RWPE2 (cell line): ENCODE data around the gene PFDN5.

Experiments used
- ATAC-seq: fragments of 200-7000 bp; cut with Tn5 transposase; 3 replicates; pipeline ENCODE4 v1.9.1; 2021; ENCODE audit warnings: low read depth
- DNase-seq: peaks from one replicate; pipeline ENCODE4 v3.0.0-alpha.2; 2020; ENCODE audit warnings: low spot score
- H3K27ac ChIP-seq: fragments of 450-650 bp; 2 replicates; pipeline ENCODE4 v1.5.1; 2017; ENCODE audit warnings: mild to moderate bottlenecking; ENCODE audit not compliant: poor library complexity, severe bottlenecking
- H3K27me3 ChIP-seq: fragments of 250-450 bp; sonication (Bioruptor Pico); 2 replicates; pipeline ENCODE4 v1.5.1; 2021; ENCODE audit warnings: mild to moderate bottlenecking, moderate library complexity; ENCODE audit not compliant: insufficient read depth, poor library complexity, severe bottlenecking
- H3K36me3 ChIP-seq: fragments of 250-450 bp; sonication (Bioruptor Pico); 2 replicates; pipeline ENCODE4 v1.5.1; 2020; ENCODE audit warnings: low read depth, mild to moderate bottlenecking, moderate library complexity
- H3K4me1 ChIP-seq: fragments of 250-450 bp; sonication (Bioruptor Pico); 2 replicates; pipeline ENCODE4 v1.5.1; 2021; ENCODE audit warnings: mild to moderate bottlenecking, moderate library complexity; ENCODE audit not compliant: insufficient read depth, poor library complexity, severe bottlenecking
- H3K4me3 ChIP-seq: fragments of 250-450 bp; sonication (Bioruptor Pico); 2 replicates; pipeline ENCODE4 v1.5.1; 2021; ENCODE audit warnings: mild to moderate bottlenecking, moderate library complexity; ENCODE audit not compliant: severe bottlenecking
- H3K9me3 ChIP-seq: fragments of 250-450 bp; sonication (Bioruptor Pico); 2 replicates; pipeline ENCODE4 v1.5.1; 2021; ENCODE audit warnings: mild to moderate bottlenecking, moderate library complexity; ENCODE audit not compliant: severe bottlenecking
- TF ChIP-seq, protein P1 (sequence below): fragments of 450-650 bp; IDR thresholded peaks from one replicate; pipeline ENCODE4 v1.5.1; 2017; ENCODE audit warnings: mild to moderate bottlenecking, moderate library complexity; ENCODE audit not compliant: poor library complexity, severe bottlenecking

The PFDN5 gene

DNA sequence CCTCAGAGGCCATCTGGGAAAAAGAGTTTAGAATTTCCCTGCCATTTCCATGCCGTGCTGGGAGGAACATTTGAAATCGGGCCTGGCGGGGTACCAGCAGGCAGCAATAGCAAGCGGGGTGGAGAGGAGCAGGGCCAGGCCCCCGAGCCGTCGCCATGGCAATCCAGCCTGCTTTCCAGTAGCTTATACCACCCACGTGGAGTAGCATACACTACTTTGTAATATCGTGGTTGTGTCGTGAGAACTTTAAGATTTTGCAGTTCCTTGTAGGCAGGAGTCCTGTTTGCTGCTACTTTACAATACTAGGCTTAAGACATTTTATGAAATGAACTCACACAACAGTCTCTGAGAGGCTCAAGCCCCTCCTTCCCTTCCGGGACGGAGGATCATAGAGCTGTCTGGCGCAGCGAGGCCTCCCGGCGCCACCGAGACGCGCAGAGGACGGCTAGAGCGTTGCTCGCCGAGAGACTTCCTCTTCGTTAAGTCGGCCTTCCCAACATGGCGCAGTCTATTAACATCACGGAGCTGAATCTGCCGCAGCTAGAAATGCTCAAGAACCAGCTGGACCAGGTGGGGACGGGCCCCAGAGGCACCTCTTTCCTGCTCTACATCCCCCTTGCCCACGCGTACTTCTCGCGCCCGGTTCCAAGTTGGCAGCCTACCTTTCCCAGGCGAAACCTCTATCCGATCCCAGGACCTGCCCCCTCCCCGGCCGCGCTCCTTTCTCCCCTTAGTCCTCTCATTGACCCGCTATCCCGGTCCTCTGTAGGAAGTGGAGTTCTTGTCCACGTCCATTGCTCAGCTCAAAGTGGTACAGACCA lies at the start of gene PFDN5:
PFDN5 (plus strand) TSS at position 473 of the 821 bp plus-strand sequence; CDS start at position 499, 26 bp downstream.
- H3K9me3 ChIP-seq, result no peaks in the 10 kb centered on the region
- H3K4me3 ChIP-seq, result peak within 1 kb of the TSS; percentile 55
- H3K27ac ChIP-seq, result peak within 1 kb of the TSS; percentile 42
- peak; percentile 81 for DNase-seq
- TF ChIP-seq, protein P1, sequence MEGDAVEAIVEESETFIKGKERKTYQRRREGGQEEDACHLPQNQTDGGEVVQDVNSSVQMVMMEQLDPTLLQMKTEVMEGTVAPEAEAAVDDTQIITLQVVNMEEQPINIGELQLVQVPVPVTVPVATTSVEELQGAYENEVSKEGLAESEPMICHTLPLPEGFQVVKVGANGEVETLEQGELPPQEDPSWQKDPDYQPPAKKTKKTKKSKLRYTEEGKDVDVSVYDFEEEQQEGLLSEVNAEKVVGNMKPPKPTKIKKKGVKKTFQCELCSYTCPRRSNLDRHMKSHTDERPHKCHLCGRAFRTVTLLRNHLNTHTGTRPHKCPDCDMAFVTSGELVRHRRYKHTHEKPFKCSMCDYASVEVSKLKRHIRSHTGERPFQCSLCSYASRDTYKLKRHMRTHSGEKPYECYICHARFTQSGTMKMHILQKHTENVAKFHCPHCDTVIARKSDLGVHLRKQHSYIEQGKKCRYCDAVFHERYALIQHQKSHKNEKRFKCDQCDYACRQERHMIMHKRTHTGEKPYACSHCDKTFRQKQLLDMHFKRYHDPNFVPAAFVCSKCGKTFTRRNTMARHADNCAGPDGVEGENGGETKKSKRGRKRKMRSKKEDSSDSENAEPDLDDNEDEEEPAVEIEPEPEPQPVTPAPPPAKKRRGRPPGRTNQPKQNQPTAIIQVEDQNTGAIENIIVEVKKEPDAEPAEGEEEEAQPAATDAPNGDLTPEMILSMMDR, result no peak
- ATAC-seq, result peak; percentile 90
- no peaks in the 10 kb centered on the region for H3K27me3 ChIP-seq
- peaks cover 45% of the 10 kb centered on the region for H3K36me3 ChIP-seq
- peaks cover 8% of the 10 kb centered on the region for H3K4me1 ChIP-seq

DNA sequence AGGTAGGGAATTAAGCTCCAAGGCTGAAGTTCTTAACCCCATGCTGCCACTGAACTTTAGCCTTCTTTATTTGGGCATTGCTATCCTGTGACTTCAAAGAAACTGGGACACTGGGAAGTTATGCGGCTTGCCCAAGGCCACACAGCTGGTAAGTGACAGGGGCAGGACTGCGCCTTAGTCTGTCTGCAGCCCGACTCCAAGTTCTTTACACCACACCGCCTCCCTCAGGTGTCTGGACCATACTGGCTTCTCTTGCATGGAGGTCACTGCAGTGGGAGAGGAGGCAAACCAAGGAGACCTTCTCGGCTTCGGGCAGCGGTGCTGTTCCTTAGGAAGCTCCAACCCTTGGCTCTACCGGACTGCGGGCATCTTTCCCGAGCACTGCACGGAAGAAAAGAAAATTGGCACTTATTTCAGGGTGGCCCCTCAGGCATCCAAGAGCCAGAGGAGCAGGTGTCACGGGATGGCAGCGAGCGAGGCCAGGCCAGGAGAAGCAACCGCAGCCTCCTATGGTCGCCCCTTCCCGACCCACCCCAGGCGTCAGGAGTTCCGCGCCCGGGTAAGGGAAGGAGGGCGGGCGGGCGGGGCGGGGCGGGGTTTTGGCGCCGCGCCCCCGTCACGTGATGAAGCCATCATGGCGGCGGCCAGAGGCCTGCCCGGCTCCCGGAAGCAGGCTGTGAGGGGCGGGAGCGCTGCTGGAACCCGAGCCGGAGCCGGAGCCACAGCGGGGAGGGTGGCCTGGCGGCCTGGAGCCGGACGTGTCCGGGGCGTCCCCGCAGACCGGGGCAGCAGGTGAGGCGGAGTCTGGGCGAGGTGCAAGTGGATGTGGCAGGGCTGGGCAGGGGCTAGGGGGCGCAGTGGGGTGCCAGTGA lies 43.6 kb upstream of the PFDN5 start:
- ATAC-seq, result peak; percentile 77
- DNase-seq, result no peak
- H3K27ac ChIP-seq, result peak overlapping the region; percentile 53
- TF ChIP-seq, protein P1, result peak; percentile 46
- peak overlapping the region; percentile 77 for H3K4me3 ChIP-seq
- no peaks in the 10 kb centered on the region for H3K27me3 ChIP-seq
- H3K4me1 ChIP-seq, result peaks cover 6% of the 10 kb centered on the region
- no peaks in the 10 kb centered on the region for H3K9me3 ChIP-seq
- no peaks in the 10 kb centered on the region; the same call in 1 of the 2 replicates for H3K36me3 ChIP-seq

DNA sequence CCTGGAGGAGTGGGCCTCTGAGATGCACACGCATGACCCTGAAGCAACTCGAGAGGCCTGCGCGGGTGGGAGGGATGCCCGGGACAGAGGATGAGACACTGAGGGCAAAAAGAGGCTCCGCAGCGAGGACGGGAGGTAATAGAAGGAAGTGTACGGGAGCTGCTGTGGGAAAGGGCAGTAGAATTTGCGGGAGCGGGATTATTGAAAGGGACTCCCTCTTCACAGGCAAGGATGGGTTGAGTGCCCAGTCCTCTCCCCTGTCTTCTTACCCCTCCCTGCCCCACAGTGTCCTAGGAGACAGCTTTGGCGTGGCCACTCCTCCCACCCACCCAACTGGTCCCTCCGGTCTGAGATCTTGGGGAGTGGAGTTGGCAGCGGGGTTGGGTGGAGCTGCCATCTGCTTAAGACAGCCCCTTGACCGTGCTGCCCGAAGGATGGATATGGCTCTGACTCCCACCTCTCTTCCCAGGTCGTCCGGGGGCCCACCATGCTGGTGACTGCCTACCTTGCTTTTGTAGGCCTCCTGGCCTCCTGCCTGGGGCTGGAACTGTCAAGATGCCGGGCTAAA lies 42.9 kb upstream of the PFDN5 start:
- Histone ChIP-seq H3K4me1 (peaks cover 6% of the 10 kb centered on the region), H3K27ac (peak overlapping the region; percentile 53), H3K9me3 (no peaks in the 10 kb centered on the region), H3K4me3 (peak overlapping the region; percentile 77), H3K27me3 (no peaks in the 10 kb centered on the region), H3K36me3 (no peaks in the 10 kb centered on the region; the same call in 1 of the 2 replicates)
- ATAC-seq (peak; percentile 46), DNase-seq (no peak)
- TF ChIP-seq, protein P1, result peak; percentile 5

DNA sequence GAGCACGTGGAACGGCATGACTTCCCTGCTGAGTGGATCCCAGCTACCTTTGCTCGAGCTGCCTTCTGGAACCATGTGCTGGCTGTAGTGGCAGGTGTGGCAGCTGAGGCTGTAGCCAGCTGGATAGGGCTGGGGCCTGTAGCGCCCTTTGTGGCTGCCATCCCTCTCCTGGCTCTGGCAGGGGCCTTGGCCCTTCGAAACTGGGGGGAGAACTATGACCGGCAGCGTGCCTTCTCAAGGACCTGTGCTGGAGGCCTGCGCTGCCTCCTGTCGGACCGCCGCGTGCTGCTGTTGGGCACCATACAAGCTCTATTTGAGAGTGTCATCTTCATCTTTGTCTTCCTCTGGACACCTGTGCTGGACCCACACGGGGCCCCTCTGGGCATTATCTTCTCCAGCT lies 42.0 kb upstream of the PFDN5 start:
- peaks cover 6% of the 10 kb centered on the region for H3K4me1 ChIP-seq
- ATAC-seq (no peak), DNase-seq (no peak)
- TF ChIP-seq, protein P1, result no peak
- H3K36me3 ChIP-seq, result no peaks in the 10 kb centered on the region; the same call in 1 of the 2 replicates
- H3K4me3 ChIP-seq, result no peak overlapping the region
- H3K27ac ChIP-seq, result no peak overlapping the region
- no peaks in the 10 kb centered on the region for H3K9me3 ChIP-seq
- H3K27me3 ChIP-seq, result no peaks in the 10 kb centered on the region
